Daoy (cell line): ENCODE data around the gene CYP2B6. TPM values are rescaled to one million over a fixed set of nuclear protein-coding genes. Genes with fewer than 3 reads are reported as not detected.
"Not testable (repeated sequence)": the region's sequence is repeated elsewhere in the genome, so short reads cannot be mapped to it uniquely, and the experiment has no call there.

Experiments
- DNase-seq: peaks from one replicate; pipeline ENCODE4 v3.0.0-alpha.2; 2015; ENCODE audit warnings: low read depth
- total RNA-seq: library from RNA; depleted of rRNA; stranded (reverse); fragments of >200 nt; shearing (Covaris generic); gene quantifications from 2 replicates; pipeline ENCODE4 v1.2.3, GENCODE V29; 2014

The CYP2B6 gene
- total RNA-seq, 1 experiment from 2014 or later: not detected

- not testable (repeated sequence) for DNase-seq
These were observed 10.2 kb upstream of the CYP2B6 start for GRCh38 chr19:40980743-40981442.

GRCh38 chr19:40981591-40981990 lies 9.5 kb upstream of the CYP2B6 start:
- DNase-seq: no peak

- DNase-seq: peak; percentile 70
These were observed 8.4 kb upstream of the CYP2B6 start for GRCh38 chr19:40982594-40983101.

- no peak for DNase-seq
These were observed 1.6 kb upstream of the CYP2B6 start for GRCh38 chr19:40989453-40989852.

- no peak for DNase-seq
These were observed 4.3 kb downstream of the CYP2B6 start for GRCh38 chr19:40995355-40995754.

GRCh38 chr19:40999018-40999417 lies 7.9 kb downstream of the CYP2B6 start:
- not testable (repeated sequence) for DNase-seq

- DNase-seq: peak; percentile 83
These were observed 9.2 kb downstream of the CYP2B6 start for GRCh38 chr19:41000310-41000737.

GRCh38 chr19:41001243-41001971 lies 10.3 kb downstream of the CYP2B6 start:
- peak; percentile 48 for DNase-seq

- DNase-seq: not testable (repeated sequence)
These were observed 12.6 kb downstream of the CYP2B6 start for GRCh38 chr19:41003656-41004055.

- no peak for DNase-seq
These were observed 18.7 kb downstream of the CYP2B6 start for GRCh38 chr19:41009700-41010235.

- no peak for DNase-seq
These were observed 22.3 kb downstream of the CYP2B6 start for GRCh38 chr19:41013359-41013758.

GRCh38 chr19:41014643-41015042 lies 23.6 kb downstream of the CYP2B6 start:
- no peak for DNase-seq

GRCh38 chr19:41016488-41017071 lies 25.5 kb downstream of the CYP2B6 start:
- DNase-seq: no peak

- DNase-seq: no peak
These were observed 27.7 kb downstream of the CYP2B6 start for GRCh38 chr19:41018736-41019290.

GRCh38 chr19:41019346-41019745 lies 28.3 kb downstream of the CYP2B6 start:
- DNase-seq: no peak

GRCh38 chr19:41023193-41023592 lies 32.1 kb downstream of the CYP2B6 start:
- peak; percentile 20 for DNase-seq

- DNase-seq: no peak
These were observed 34.3 kb downstream of the CYP2B6 start for GRCh38 chr19:41025411-41025810.

GRCh38 chr19:41025871-41026270 lies 34.8 kb downstream of the CYP2B6 start:
- peak; percentile 25 for DNase-seq

- DNase-seq: no peak
These were observed 36.3 kb downstream of the CYP2B6 start for GRCh38 chr19:41027273-41027967.

- no peak for DNase-seq
These were observed 38.7 kb downstream of the CYP2B6 start for GRCh38 chr19:41029524-41030432.
